ENCODE results near the gene OR8H1. TPM values are rescaled to one million over a fixed set of nuclear protein-coding genes. Genes with fewer than 3 reads are reported as not detected.

The OR8H1 gene
- total and polyA plus RNA-seq, 2 of the 8 experiments (the other 6 are each of a cell fraction or from before 2014, with no cell fraction given): not detected

DNA sequence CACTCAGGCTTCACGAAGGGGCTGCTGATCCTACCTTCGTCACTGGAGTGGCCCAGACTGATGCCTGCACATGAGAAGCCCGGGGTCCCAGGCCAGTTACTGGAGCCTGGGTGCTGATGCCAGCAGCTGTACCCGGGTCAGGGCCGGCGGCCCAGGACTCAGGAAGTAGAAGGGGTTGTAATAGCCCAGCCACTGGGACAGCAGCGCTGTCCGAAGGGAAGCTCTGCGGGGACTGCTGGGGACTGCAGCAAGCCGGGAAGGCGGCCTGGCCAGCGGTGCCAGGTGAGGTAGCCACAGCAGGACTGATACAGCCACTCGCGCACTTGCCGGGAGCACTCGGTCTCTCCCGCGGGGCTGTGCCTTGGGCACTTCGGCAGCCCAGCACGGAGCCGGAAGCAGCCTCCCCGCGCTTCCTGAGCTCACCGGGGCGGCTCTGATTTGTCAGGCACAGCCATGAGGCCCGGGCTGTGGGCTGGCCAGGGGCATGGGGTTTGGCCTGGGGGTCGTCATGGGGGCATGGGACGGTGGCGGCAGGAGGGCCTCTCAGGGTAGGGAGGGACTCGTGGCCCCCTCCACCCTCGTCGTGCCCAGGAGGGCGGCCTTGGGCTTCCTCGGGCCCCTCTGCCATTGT is 39.9 kb upstream of the OR8H1 start (continued):
- TF ChIP-seq, protein P1, sequence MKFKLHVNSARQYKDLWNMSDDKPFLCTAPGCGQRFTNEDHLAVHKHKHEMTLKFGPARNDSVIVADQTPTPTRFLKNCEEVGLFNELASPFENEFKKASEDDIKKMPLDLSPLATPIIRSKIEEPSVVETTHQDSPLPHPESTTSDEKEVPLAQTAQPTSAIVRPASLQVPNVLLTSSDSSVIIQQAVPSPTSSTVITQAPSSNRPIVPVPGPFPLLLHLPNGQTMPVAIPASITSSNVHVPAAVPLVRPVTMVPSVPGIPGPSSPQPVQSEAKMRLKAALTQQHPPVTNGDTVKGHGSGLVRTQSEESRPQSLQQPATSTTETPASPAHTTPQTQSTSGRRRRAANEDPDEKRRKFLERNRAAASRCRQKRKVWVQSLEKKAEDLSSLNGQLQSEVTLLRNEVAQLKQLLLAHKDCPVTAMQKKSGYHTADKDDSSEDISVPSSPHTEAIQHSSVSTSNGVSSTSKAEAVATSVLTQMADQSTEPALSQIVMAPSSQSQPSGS (IDR thresholded peaks at IDR 0.05; ENCODE audit: low read length): no peak
- TF ChIP-seq ASH2L (IDR thresholded peaks at IDR 0.05; ENCODE audit: low read length): no peak
- TF ChIP-seq BACH1 (IDR thresholded peaks at IDR 0.05; ENCODE audit: low read length): no peak
- TF ChIP-seq KDM4A (IDR thresholded peaks at IDR 0.05; ENCODE audit: low read depth, low read length, severe bottlenecking): no peak
- TF ChIP-seq POU5F1 (IDR thresholded peaks at IDR 0.05; ENCODE audit: low read depth, low read length): no peak
- no peak for TF ChIP-seq CHD1 (IDR thresholded peaks at IDR 0.05; ENCODE audit: low read depth, low read length)
- no peak for TF ChIP-seq EGR1 (IDR thresholded peaks at IDR 0.05; ENCODE audit: borderline replicate concordance, low read depth, low read length)
- TF ChIP-seq SAP30 (IDR thresholded peaks at IDR 0.05; ENCODE audit: insufficient read depth, insufficient replicate concordance, low read length): no peak
- TF ChIP-seq, protein P2, sequence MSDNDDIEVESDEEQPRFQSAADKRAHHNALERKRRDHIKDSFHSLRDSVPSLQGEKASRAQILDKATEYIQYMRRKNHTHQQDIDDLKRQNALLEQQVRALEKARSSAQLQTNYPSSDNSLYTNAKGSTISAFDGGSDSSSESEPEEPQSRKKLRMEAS (IDR thresholded peaks at IDR 0.05): no peak
